ENCODE data around the gene CATSPER4. TPM values are rescaled to one million over a fixed set of nuclear protein-coding genes. Genes with fewer than 3 reads are reported as not detected.

CATSPER4 gene
- 1 to 10 TPM in 1 of 2 donors, not detected in 1; 1.5 TPM for total RNA-seq

DNA sequence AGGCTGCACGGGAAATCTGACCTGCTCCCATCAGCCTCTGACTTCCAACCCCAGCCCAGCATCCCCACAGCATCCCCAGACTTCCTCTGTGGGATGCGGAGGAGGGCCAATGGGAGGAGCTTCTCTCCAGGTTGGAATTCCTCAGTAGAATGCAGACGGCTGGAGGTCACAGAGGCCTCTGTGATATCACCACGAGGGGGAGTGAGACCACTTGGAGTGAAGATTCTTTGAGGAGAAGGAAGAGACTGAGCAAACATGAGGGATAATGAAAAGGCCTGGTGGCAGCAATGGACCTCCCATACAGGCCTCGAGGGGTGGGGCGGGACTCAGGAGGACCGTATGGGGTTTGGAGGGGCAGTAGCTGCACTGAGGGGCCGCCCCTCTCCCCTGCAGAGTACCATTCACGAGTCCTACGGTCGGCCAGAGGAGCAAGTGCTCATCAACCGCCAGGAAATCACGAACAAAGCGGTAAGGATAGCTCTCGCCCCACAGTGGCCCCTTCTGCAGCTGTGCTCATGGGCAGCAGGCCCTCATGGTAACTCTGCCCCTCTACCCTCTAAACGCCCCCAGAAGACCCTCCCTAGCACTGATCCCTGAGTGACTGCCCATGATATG is at the start of gene CATSPER4:
Gene CATSPER4 (plus strand): TSS at position 230 of the 615 bp plus-strand sequence. CDS start 26 bp downstream, at position 256.
- intact Hi-C loops (cut with DNase I), result no loop called here
- DNase-seq (ENCODE audit: low spot score), result no peak
- Histone ChIP-seq H3K4me3 (no peak within 1 kb of the TSS), H3K27me3 (replicated peaks; ENCODE audit: insufficient read depth) (no peaks in the 10 kb centered on the region), H3K4me1 (replicated peaks) (no peaks in the 10 kb centered on the region), H3K9me3 (no peaks in the 10 kb centered on the region), H3K27ac (no peak within 1 kb of the TSS), H3K36me3 (no peaks in the 10 kb centered on the region)
- 46% methylated on average over 16 of the region's 16 CpGs for WGBS
- TF ChIP-seq POLR2A (IDR thresholded peaks at IDR 0.05) (no peak), POLR2AphosphoS5 (IDR thresholded peaks at IDR 0.05) (no peak)
- TF ChIP-seq, protein P1, sequence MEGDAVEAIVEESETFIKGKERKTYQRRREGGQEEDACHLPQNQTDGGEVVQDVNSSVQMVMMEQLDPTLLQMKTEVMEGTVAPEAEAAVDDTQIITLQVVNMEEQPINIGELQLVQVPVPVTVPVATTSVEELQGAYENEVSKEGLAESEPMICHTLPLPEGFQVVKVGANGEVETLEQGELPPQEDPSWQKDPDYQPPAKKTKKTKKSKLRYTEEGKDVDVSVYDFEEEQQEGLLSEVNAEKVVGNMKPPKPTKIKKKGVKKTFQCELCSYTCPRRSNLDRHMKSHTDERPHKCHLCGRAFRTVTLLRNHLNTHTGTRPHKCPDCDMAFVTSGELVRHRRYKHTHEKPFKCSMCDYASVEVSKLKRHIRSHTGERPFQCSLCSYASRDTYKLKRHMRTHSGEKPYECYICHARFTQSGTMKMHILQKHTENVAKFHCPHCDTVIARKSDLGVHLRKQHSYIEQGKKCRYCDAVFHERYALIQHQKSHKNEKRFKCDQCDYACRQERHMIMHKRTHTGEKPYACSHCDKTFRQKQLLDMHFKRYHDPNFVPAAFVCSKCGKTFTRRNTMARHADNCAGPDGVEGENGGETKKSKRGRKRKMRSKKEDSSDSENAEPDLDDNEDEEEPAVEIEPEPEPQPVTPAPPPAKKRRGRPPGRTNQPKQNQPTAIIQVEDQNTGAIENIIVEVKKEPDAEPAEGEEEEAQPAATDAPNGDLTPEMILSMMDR (IDR thresholded peaks at IDR 0.05), result no peak

DNA sequence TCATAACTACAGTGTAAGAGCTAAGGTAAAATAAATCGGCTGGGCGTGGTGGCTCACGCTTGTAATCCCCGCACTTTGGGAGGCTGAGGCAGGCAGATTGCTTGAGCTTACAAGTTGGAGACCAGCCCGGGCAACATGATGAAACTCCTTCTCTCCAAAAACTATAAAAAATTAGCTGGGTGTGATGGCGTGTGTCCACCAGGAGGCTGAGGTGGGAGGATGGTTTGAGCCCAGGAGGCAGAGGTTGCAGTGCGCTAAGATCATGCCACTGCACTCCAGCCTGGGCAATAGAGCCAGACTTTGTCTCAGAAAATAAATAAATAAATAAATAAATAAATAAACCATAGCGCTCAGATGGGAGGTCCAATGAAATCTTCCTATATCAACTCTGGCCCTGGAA is 48.2 kb upstream of the CATSPER4 start:
- Histone ChIP-seq H3K27me3 (replicated peaks; ENCODE audit: insufficient read depth) (no peaks in the 10 kb centered on the region), H3K4me1 (replicated peaks) (no peaks in the 10 kb centered on the region), H3K36me3 (no peaks in the 10 kb centered on the region), H3K9me3 (no peaks in the 10 kb centered on the region), H3K4me3 (no peak overlapping the region), H3K27ac (no peak overlapping the region)
- intact Hi-C loops (cut with DNase I), result no loop called here
- TF ChIP-seq POLR2A (IDR thresholded peaks at IDR 0.05) (no peak), POLR2AphosphoS5 (IDR thresholded peaks at IDR 0.05) (no peak)
- TF ChIP-seq, protein P1 (IDR thresholded peaks at IDR 0.05), result no peak
- 80% methylated on average over 8 of the region's 8 CpGs for WGBS
- no peak for DNase-seq (ENCODE audit: low spot score)

DNA sequence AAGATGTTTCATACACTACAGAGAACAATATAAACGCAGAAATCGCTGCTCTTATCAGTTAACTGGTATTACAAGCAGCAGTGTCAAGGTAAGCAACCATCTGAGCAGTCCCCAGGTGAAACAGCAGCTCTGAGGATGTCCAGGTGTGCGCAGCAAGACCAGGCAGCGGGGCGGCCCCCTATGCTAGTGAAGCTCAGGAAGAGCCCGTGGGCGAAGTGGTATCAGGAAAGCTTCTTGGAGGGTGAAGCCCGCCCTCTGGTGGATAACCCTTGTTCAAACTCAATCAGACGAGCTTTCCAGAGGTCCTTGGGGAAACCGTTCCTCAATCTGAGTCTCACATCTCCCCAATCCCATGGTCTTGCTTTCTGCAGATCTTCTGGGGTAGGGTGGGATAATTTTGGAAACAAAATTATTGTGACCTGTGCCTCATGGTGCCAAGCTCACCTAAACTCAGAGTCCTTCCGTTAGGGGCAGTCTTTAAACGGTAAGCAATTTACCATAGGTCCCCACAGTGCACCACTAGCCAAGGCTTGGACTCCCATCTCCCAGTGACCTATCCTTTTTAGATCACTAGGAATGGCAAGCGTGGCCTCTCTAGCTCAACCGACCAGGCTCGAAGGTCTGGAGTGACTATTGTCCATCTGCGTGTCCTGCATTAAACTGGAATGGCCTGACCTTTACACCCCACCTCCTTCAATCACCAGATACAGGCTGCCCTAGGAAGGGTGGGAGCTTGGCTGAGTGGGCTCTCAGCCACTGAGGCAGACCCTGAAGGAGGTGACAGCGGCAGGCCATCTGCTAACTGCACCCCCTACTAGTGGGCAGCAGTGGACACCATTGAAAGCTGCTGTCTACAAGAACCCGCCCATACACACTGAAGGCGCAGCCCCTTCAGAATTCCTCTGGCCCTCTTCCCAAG is 45.1 kb upstream of the CATSPER4 start:
- Histone ChIP-seq H3K36me3 (no peaks in the 10 kb centered on the region), H3K4me3 (no peak overlapping the region), H3K27ac (no peak overlapping the region), H3K9me3 (no peaks in the 10 kb centered on the region), H3K4me1 (replicated peaks) (no peaks in the 10 kb centered on the region), H3K27me3 (replicated peaks; ENCODE audit: insufficient read depth) (no peaks in the 10 kb centered on the region)
- intact Hi-C loops (cut with DNase I), result loop anchor here (1.0 to 5.0 kb wide), 2 partner anchors 40 to 108 kb away; no protein-coding TSS in a partner anchor
- TF ChIP-seq, protein P1 (IDR thresholded peaks at IDR 0.05), result peak; percentile 33 to 85 (median 82)
- TF ChIP-seq POLR2AphosphoS5 (IDR thresholded peaks at IDR 0.05) (peak; percentile 51), POLR2A (IDR thresholded peaks at IDR 0.05) (no peak)
- peak; percentile 85 for DNase-seq (ENCODE audit: low spot score)
- 31% methylated on average over 19 of the region's 19 CpGs for whole genome bisulfite sequencing

DNA sequence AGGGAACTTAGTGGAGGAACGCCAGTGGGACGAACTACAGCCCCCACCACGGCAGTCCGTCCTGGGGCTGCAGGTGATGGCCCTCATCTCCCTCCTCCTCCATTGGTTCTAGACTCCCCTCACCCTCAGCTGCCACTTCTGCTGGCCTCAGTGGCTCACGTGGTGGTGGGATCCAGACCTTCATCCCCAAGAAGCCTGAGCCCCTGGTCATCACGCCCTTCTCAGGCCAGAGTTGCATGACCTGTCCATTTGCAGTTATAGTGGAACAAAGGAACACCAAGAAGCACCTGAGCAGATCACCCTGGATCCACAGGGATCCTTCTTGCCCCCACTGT is 44.5 kb upstream of the CATSPER4 start:
- Histone ChIP-seq H3K4me3 (no peak overlapping the region), H3K27ac (no peak overlapping the region), H3K36me3 (no peaks in the 10 kb centered on the region), H3K9me3 (no peaks in the 10 kb centered on the region), H3K4me1 (replicated peaks) (no peaks in the 10 kb centered on the region), H3K27me3 (replicated peaks; ENCODE audit: insufficient read depth) (no peaks in the 10 kb centered on the region)
- DNase-seq (ENCODE audit: low spot score), result no peak
- intact Hi-C loops (cut with DNase I), result loop anchor here (1.0 to 5.0 kb wide), 2 partner anchors 41 to 109 kb away; no protein-coding TSS in a partner anchor
- TF ChIP-seq POLR2A (IDR thresholded peaks at IDR 0.05) (no peak), POLR2AphosphoS5 (IDR thresholded peaks at IDR 0.05) (no peak)
- TF ChIP-seq, protein P1 (IDR thresholded peaks at IDR 0.05), result no peak
- 53% methylated on average over 6 of the region's 6 CpGs for WGBS
